ENCODE measurements around the gene FHAD1.

- TF ChIP-seq POLR2AphosphoS5 (IDR thresholded peaks at IDR 0.05; ENCODE audit: low read depth, low read length), result no peak
- no peak for TF ChIP-seq REST (IDR thresholded peaks at IDR 0.05; ENCODE audit: insufficient read depth in 1 of 2, low read depth in 2 of 2, low read length in 2 of 2)
These were observed 117.7 kb downstream of the FHAD1 start for GRCh38 chr1:15364740-15365139.
